CD14-positive monocyte (primary cell): Measurements from ENCODE around the gene WHAMM. TPM values are rescaled to one million over a fixed set of nuclear protein-coding genes. Genes with fewer than 3 reads are reported as not detected.
"Not testable (repeated sequence)": the region's sequence is repeated elsewhere in the genome, so short reads cannot be mapped to it uniquely, and the experiment has no call there.

Experiments
- DNase-seq, 3 donors: peaks; one replicate each; pipeline ENCODE4 v3.0.0-alpha.2; 2011 to 2022
- H2AFZ ChIP-seq: 2 replicates; pipeline ENCODE4 v1.6.0; 2012; ENCODE audit warnings: mild to moderate bottlenecking, low read depth, low read length, inconsistent platforms; ENCODE audit not compliant: insufficient read depth, poor library complexity, severe bottlenecking
- H3K27ac ChIP-seq, 2 donors: 1 replicate in 1 of 2; 2 replicates in 1 of 2; pipeline ENCODE4 v1.5.1; 2012 to 2013; ENCODE audit warnings: low read length in 2 of 2, control low read depth in 1 of 2, inconsistent platforms in 1 of 2, low read depth in 1 of 2, mild to moderate bottlenecking in 1 of 2
- H3K27me3 ChIP-seq, 2 donors: one replicate each; pipeline versions ENCODE4 v1.6.0 to v1.6.1; 2011 to 2013; ENCODE audit warnings: low read length in 2 of 2; ENCODE audit not compliant: control insufficient read depth in 2 of 2, insufficient read depth in 2 of 2
- H3K36me3 ChIP-seq, 2 donors: replicated peaks in 1 of 2; 1 replicate in 1 of 2; 2 replicates in 1 of 2; pipeline versions ENCODE4 v1.5.1 to v1.6.1; 2012 to 2013; ENCODE audit warnings: low read length in 2 of 2, control low read depth in 1 of 2, inconsistent platforms in 1 of 2, mild to moderate bottlenecking in 1 of 2; ENCODE audit not compliant: insufficient read depth in 2 of 2, control insufficient read depth in 1 of 2
- H3K4me1 ChIP-seq, 2 donors: 1 replicate in 1 of 2; 2 replicates in 1 of 2; pipeline versions ENCODE4 v1.5.1 to v1.6.1; 2012 to 2013; ENCODE audit warnings: low read length in 2 of 2, control low read depth in 1 of 2, inconsistent platforms in 1 of 2, mild to moderate bottlenecking in 1 of 2, moderate library complexity in 1 of 2; ENCODE audit not compliant: insufficient read depth in 2 of 2, control insufficient read depth in 1 of 2
- H3K4me2 ChIP-seq: replicated peaks from 2 replicates; pipeline ENCODE3; 2012; ENCODE audit warnings: low read length, moderate library complexity, mild to moderate bottlenecking; ENCODE audit not compliant: poor library complexity, severe bottlenecking; ENCODE audit errors: extremely low read depth
- H3K4me3 ChIP-seq, 3 experiments: fragments of 200-600 bp in 1 of 3; sonication (generic) in 1 of 3; replicated peaks in 1 of 3; 1 replicate in 2 of 3; 2 replicates in 1 of 3; pipeline ENCODE4 v1.5.1; 2011 to 2013; ENCODE audit warnings: low read length in 3 of 3, mild to moderate bottlenecking in 3 of 3, control low read depth in 2 of 3, low read depth in 2 of 3, inconsistent platforms in 1 of 3, moderate library complexity in 1 of 3
- H3K79me2 ChIP-seq: 2 replicates; pipeline ENCODE4 v1.6.0; 2012; ENCODE audit warnings: mild to moderate bottlenecking, control low read depth, inconsistent platforms, low read length, moderate library complexity; ENCODE audit not compliant: insufficient read depth
- H3K9ac ChIP-seq: 2 replicates; pipeline ENCODE4 v1.6.0; 2017; ENCODE audit warnings: low read length, mild to moderate bottlenecking; ENCODE audit not compliant: insufficient read depth, poor library complexity, severe bottlenecking
- H3K9me3 ChIP-seq, 2 donors: replicated peaks in 1 of 2; 1 replicate in 1 of 2; 2 replicates in 1 of 2; pipeline versions ENCODE4 v1.5.1 to v1.6.1; 2012 to 2013; ENCODE audit warnings: low read length in 2 of 2, control low read depth in 1 of 2; ENCODE audit not compliant: control insufficient read depth in 1 of 2, insufficient read depth in 1 of 2
- H4K20me1 ChIP-seq: 2 replicates; pipeline ENCODE4 v1.6.0; 2012; ENCODE audit warnings: mild to moderate bottlenecking, low read length, control low read depth, moderate library complexity; ENCODE audit not compliant: insufficient read depth
- H3K27ac Mint-ChIP-seq, 7 donors: one replicate each; pipeline ENCODE4 v1.8.0; 2020; ENCODE audit warnings: mild to moderate bottlenecking in 7 of 7, mixed read lengths in 7 of 7, moderate library complexity in 6 of 7, inconsistent platforms in 2 of 7
- H3K27me3 Mint-ChIP-seq, 3 donors: one replicate each; pipeline ENCODE4 v1.8.0; 2021 to 2022; ENCODE audit warnings: low read depth in 3 of 3, mild to moderate bottlenecking in 3 of 3, mixed read lengths in 3 of 3, moderate library complexity in 3 of 3, inconsistent platforms in 1 of 3
- H3K36me3 Mint-ChIP-seq, 2 donors: one replicate each; pipeline ENCODE4 v1.8.0; 2020; ENCODE audit warnings: mixed read lengths in 2 of 2, inconsistent platforms in 1 of 2, mild to moderate bottlenecking in 1 of 2
- H3K4me1 Mint-ChIP-seq: one replicate; pipeline ENCODE4 v1.8.0; 2020; ENCODE audit warnings: mild to moderate bottlenecking, mixed read lengths
- H3K4me3 Mint-ChIP-seq, 2 donors: one replicate each; pipeline ENCODE4 v1.8.0; 2020; ENCODE audit warnings: mild to moderate bottlenecking in 2 of 2, mixed read lengths in 2 of 2, moderate library complexity in 1 of 2
- H3K9me3 Mint-ChIP-seq, 7 donors: one replicate each; pipeline ENCODE4 v1.8.0; 2020 to 2022; ENCODE audit warnings: mixed read lengths in 7 of 7, mild to moderate bottlenecking in 6 of 7, moderate library complexity in 6 of 7, inconsistent platforms in 2 of 7
- WGBS: methylation state at CpG from one replicate; pipeline ENCODE4 v1.1.5; 2013; ENCODE audit warnings: missing lambda C conversion rate; ENCODE audit not compliant: insufficient coverage; 5-methylcytosine and 5-hydroxymethylcytosine counted together
- intact Hi-C, 2 donors: fragments of 100-400 bp; cut with micrococcal nuclease; formaldehyde crosslinking; loops; one replicate each; pipeline versions ENCODE4 v1.15.0 to v1.15.1; 2023
- polyA plus RNA-seq, 3 donors: library from polyadenylated mRNA; depleted of rRNA in 1 of 3; unstranded in 2 of 3; stranded (reverse) in 1 of 3; fragments of 300-500 nt in 2 of 3; fragments of >200 nt in 1 of 3; fragmentation: Illumina TruSeq in 2 of 3; gene quantifications; 1 replicate in 2 of 3; 2 replicates in 1 of 3; pipeline ENCODE4 v1.2.3, GENCODE V29; 2012 to 2021
- TF ChIP-seq, protein P1 (sequence below): fragments of 200-600 bp; IDR thresholded peaks from one replicate; pipeline ENCODE4 v1.8.0; 2022; ENCODE audit warnings: antibody characterized with exemption, mild to moderate bottlenecking

WHAMM gene
- polyA plus RNA-seq, 3 donors, result 0.69 to 7.8 (median 0.92) TPM

DNA sequence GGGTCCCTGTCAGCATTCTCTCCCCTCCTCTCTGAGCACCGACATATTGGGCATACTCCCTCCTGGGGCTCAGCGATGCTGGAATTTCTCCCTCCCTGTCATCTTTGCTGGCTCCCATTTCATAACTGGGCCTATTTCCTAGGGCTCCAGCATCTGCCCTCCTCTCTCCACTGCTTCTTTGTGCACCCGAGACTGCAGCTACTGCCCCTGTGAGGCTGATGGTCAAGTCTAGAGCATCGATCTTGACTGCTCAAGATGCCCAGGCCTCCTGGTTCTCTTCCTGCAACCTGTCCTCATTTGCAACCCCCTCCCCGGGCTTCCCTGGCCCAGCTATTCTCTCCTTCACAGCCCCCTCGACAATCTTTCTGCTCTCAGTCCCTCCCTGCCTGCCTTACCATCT is 53.5 kb downstream of the WHAMM start:
- H3K4me1 ChIP-seq, result no peaks in the 10 kb centered on the region
- Mint-ChIP-seq H3K36me3 (peaks cover 0 to 2% of the 10 kb centered on the region in 2 donors), H3K4me1 (no peaks in the 10 kb centered on the region), H3K27ac (no peak overlapping the region), H3K9me3 (no peaks in the 10 kb centered on the region), H3K27me3 (peaks cover 0 to 2% (median 0%) of the 10 kb centered on the region in 3 donors), H3K4me3 (no peak overlapping the region)
- H3K79me2 ChIP-seq, result no peaks in the 10 kb centered on the region
- no peaks in the 10 kb centered on the region for H3K36me3 ChIP-seq
- TF ChIP-seq, protein P1, sequence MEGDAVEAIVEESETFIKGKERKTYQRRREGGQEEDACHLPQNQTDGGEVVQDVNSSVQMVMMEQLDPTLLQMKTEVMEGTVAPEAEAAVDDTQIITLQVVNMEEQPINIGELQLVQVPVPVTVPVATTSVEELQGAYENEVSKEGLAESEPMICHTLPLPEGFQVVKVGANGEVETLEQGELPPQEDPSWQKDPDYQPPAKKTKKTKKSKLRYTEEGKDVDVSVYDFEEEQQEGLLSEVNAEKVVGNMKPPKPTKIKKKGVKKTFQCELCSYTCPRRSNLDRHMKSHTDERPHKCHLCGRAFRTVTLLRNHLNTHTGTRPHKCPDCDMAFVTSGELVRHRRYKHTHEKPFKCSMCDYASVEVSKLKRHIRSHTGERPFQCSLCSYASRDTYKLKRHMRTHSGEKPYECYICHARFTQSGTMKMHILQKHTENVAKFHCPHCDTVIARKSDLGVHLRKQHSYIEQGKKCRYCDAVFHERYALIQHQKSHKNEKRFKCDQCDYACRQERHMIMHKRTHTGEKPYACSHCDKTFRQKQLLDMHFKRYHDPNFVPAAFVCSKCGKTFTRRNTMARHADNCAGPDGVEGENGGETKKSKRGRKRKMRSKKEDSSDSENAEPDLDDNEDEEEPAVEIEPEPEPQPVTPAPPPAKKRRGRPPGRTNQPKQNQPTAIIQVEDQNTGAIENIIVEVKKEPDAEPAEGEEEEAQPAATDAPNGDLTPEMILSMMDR, result no peak
- no peak overlapping the region for H3K27ac ChIP-seq
- H3K9ac ChIP-seq, result no peak overlapping the region
- no peak for DNase-seq
- no peaks in the 10 kb centered on the region for H3K27me3 ChIP-seq
- H3K4me3 ChIP-seq, result no peak overlapping the region
- 93% methylated on average over 6 of the region's 6 CpGs for WGBS
- no peaks in the 10 kb centered on the region for H3K9me3 ChIP-seq
- intact Hi-C loops, result no loop called here
- H4K20me1 ChIP-seq, result no peaks in the 10 kb centered on the region
- no peak overlapping the region for H2AFZ ChIP-seq
- no peak overlapping the region for H3K4me2 ChIP-seq

DNA sequence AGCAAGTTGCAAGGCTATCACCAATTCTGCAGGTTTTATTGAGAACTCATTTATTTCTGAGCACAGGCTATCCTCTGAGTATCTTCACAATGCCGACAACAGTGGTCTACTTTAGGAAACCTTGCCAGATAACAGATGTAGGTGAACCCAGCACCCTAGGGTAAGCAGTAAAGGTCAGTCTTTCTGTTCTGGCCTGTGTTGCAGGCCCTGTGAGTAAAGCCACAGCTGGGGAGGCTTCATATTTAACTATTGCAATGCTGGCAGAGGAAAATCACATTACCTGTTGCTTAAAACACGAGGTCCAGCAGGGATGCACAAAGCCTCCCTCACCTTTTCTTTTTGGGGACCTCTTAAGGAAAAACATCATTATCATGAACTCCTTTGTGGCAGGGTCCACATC is 55.5 kb downstream of the WHAMM start:
- Mint-ChIP-seq H3K9me3 (no peaks in the 10 kb centered on the region), H3K4me3 (no peak overlapping the region), H3K36me3 (peaks cover 0 to 2% of the 10 kb centered on the region in 2 donors), H3K27ac (no peak overlapping the region), H3K27me3 (peaks cover 0 to 3% (median 0%) of the 10 kb centered on the region in 3 donors), H3K4me1 (no peaks in the 10 kb centered on the region)
- TF ChIP-seq, protein P1, result no peak
- no peak for DNase-seq
- H2AFZ ChIP-seq, result no peak overlapping the region
- no peak overlapping the region for H3K4me2 ChIP-seq
- H3K4me1 ChIP-seq, result peaks cover 0 to under 1% of the 10 kb centered on the region in 2 donors
- 100% methylated on average over 1 of the region's 2 CpGs for WGBS
- H3K4me3 ChIP-seq, result no peak overlapping the region
- H3K27ac ChIP-seq, result no peak overlapping the region
- H4K20me1 ChIP-seq, result no peaks in the 10 kb centered on the region
- no peaks in the 10 kb centered on the region for H3K27me3 ChIP-seq
- H3K9me3 ChIP-seq, result no peaks in the 10 kb centered on the region
- H3K79me2 ChIP-seq, result no peaks in the 10 kb centered on the region
- no peak overlapping the region for H3K9ac ChIP-seq
- intact Hi-C loops, result no loop called here
- no peaks in the 10 kb centered on the region for H3K36me3 ChIP-seq

DNA sequence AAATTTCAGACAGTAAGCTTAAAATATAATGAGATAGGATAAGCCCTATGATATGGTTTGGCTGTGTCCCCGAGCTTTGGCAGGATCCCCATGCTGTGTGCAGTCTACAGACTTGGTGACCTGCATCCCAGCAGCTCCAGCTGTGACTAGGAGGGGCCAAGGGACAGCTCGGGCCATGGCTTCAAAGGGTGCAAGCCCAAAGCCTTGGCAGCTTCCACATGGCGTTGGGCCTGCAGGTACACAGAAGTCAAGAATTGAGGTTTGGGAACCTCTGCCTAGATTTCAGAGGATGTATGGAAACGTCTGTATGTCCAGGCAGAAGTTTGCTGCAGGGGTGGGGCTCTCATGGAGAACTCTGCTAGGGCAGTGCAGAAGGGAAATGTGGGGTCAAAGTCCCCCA is 56.2 kb downstream of the WHAMM start:
- H3K27ac ChIP-seq, H3K27me3 ChIP-seq, intact Hi-C loops, H3K4me2 ChIP-seq, H3K9me3 ChIP-seq, H3K79me2 ChIP-seq, DNase-seq, H3K4me3 Mint-ChIP-seq, H3K36me3 Mint-ChIP-seq, H3K4me1 Mint-ChIP-seq, H4K20me1 ChIP-seq, H3K27ac Mint-ChIP-seq, H3K9ac ChIP-seq, H3K27me3 Mint-ChIP-seq, H3K36me3 ChIP-seq, H3K9me3 Mint-ChIP-seq, H3K4me1 ChIP-seq, H2AFZ ChIP-seq, H3K4me3 ChIP-seq: not testable (repeated sequence)
- 87% methylated on average over 4 of the region's 4 CpGs for WGBS
